ENCODE measurements around the gene LRP1. TPM values are rescaled to one million over a fixed set of nuclear protein-coding genes. Genes with fewer than 3 reads are reported as not detected.

LRP1 gene
- total RNA-seq, 1 donor from 2014 or later, result 61.0 TPM

DNA sequence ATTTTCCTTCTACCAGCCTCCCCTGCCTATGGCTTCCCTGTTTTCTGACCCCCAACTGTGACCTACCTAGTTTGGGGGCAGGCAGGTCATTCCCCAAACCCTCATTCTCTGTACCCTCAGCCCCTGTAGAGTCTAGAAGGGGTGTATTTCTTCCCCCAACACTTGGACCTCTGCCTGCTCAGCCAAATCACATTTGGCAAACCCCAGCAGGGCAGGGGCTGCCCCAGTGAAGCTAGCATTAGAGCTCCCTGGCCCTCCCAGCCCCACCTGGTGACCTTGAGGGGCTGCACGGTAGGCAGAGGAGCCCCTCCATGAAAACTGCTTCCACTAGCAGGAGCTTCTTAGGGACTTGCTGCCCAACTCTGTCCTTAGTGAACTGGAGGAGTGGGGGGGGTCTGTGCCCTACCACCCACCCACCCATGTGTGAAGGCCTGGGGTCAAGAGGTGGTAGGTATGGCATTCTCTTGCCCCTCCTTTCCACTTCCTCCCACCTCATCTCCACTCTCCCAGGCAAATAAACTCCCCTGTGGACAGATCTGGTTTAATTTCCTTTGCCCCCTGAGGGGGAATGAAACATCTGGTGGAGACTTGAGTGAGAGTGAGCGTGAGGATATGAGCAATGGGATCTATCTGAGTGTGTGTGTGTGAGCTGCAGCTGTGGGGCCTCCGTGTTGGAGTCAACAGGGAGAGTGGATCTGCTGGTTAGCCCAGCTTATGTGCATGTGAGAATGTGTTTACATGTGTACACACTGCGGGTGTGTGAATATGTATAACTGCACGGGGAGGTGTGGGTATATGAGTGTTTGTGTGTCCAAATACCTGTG is 90.0 kb downstream of the LRP1 start:
- intact Hi-C loops (cut with micrococcal nuclease), result no loop called here
- H3K27ac ChIP-seq (replicated peaks), result no peak overlapping the region
- peaks cover 87% of the 10 kb centered on the region for H3K27me3 ChIP-seq (ENCODE audit: low read depth)
- TF ChIP-seq, protein P1, sequence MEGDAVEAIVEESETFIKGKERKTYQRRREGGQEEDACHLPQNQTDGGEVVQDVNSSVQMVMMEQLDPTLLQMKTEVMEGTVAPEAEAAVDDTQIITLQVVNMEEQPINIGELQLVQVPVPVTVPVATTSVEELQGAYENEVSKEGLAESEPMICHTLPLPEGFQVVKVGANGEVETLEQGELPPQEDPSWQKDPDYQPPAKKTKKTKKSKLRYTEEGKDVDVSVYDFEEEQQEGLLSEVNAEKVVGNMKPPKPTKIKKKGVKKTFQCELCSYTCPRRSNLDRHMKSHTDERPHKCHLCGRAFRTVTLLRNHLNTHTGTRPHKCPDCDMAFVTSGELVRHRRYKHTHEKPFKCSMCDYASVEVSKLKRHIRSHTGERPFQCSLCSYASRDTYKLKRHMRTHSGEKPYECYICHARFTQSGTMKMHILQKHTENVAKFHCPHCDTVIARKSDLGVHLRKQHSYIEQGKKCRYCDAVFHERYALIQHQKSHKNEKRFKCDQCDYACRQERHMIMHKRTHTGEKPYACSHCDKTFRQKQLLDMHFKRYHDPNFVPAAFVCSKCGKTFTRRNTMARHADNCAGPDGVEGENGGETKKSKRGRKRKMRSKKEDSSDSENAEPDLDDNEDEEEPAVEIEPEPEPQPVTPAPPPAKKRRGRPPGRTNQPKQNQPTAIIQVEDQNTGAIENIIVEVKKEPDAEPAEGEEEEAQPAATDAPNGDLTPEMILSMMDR (IDR thresholded peaks at IDR 0.05; ENCODE audit: borderline replicate concordance), result no peak
- no peak overlapping the region for H3K4me3 ChIP-seq
- H3K36me3 ChIP-seq, result no peaks in the 10 kb centered on the region
- no peaks in the 10 kb centered on the region for H3K9me3 ChIP-seq (replicated peaks)
- peaks cover 42% of the 10 kb centered on the region for H3K4me1 ChIP-seq
- no peak for DNase-seq

DNA sequence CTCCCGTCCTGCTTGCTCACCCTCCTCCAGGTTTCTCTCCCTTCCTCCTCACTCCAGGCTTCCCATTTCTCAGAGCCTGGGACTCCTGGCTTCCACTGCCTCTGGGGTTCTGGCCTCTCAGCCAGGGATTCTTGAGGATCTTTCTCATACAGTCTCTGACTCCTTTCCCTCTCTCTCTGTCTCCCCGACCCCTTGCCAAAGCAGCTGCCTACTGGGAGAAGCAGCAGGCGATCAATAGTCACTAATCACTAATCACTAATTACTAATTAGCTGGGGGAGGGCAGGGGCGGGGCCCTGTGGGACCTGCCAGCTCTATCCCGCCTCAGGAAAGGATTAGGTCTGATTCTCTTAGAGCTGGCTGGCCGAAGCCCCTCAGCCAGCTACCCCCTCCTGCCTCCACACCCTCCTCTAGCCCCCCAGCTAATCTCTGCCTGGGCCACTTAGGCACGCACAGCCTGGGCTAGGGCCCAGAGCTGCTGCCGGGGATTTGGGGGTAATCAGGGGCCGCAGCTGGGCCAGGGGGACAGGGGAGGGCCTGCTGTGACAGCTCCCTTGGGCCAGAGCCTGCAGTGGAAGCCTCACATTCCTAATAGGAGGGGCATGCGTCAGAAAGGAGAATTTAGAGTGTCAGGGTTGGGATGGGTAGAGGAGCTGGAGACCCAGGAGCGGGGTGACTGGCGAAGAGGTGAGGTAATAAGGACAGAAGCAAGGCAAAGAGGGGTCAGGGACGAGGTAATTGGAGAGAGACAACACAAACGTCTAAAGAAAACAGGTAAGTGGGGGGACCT is 91.1 kb downstream of the LRP1 start:
- Histone ChIP-seq H3K9me3 (replicated peaks) (no peaks in the 10 kb centered on the region), H3K4me1 (peaks cover 31% of the 10 kb centered on the region), H3K36me3 (no peaks in the 10 kb centered on the region), H3K27ac (replicated peaks) (no peak overlapping the region), H3K27me3 (ENCODE audit: low read depth) (peaks cover 99% of the 10 kb centered on the region), H3K4me3 (no peak overlapping the region)
- TF ChIP-seq, protein P1 (IDR thresholded peaks at IDR 0.05; ENCODE audit: borderline replicate concordance), result no peak
- DNase-seq, result no peak
- intact Hi-C loops (cut with micrococcal nuclease), result no loop called here

DNA sequence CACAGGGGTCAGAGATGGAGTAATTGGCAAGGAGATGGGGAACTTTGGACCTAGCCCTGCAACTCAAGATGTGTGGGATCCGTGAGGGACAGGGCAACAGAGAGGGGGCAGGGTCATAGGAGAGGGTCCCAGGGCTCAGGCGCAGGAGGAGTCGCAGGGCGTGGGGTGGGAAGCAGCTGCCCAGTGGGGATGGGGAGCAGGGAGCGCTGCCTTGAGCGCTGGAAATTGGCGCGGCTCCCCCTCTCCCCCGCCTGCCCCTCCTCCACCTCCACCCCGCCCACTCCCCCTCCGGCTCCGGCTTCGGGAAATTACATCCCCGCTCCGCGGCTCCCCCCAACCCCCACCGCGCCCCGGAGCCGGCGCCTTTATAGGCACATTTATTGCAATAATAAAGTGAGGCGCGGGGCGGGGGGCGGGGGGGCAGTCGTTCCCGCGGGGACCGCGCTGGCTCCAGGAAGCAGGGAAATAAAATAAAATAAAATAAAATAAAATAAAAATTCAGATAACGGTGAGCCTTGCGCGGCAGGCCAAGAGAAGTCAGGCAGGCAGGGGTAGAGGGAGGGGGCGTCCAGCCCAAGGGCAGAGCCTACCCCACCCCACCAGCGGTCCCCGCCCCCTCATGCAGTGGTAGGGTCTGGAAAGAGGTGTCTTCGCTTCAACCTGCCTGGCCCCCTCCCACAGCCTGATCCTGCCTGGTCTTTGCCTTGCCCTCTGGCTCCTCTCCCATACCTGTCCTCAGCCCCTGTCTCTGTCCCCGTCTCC is 91.9 kb downstream of the LRP1 start:
- H3K27me3 ChIP-seq (ENCODE audit: low read depth), result peaks cover 99% of the 10 kb centered on the region
- no peak overlapping the region for H3K27ac ChIP-seq (replicated peaks)
- no peak overlapping the region for H3K4me3 ChIP-seq
- TF ChIP-seq, protein P1 (IDR thresholded peaks at IDR 0.05; ENCODE audit: borderline replicate concordance), result no peak
- H3K9me3 ChIP-seq (replicated peaks), result no peaks in the 10 kb centered on the region
- DNase-seq, result no peak
- H3K4me1 ChIP-seq, result peaks cover 27% of the 10 kb centered on the region
- intact Hi-C loops (cut with micrococcal nuclease), result no loop called here
- H3K36me3 ChIP-seq, result no peaks in the 10 kb centered on the region

DNA sequence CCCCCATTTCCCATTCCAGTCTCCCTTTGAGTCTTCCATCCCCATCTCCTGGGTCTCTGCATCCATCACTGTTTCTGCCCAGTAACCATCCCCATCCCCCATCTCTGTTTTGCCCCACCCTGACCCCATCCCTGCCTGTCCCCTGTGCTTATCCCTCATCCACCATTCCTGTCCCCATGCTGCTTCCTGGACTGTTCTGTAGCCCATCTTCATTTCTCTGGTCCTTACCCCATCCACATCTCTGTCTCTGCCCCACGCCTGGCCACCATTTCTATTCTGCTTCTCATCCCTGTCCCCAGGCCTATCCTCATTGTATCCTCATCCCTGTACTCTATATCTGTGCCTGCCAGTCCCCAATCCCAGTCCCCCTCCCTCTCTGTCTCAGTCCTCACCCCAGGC is 92.5 kb downstream of the LRP1 start:
- intact Hi-C loops (cut with micrococcal nuclease), result no loop called here
- Histone ChIP-seq H3K27me3 (ENCODE audit: low read depth) (peaks cover 99% of the 10 kb centered on the region), H3K27ac (replicated peaks) (no peak overlapping the region), H3K9me3 (replicated peaks) (no peaks in the 10 kb centered on the region), H3K36me3 (no peaks in the 10 kb centered on the region), H3K4me3 (no peak overlapping the region), H3K4me1 (peaks cover 27% of the 10 kb centered on the region)
- TF ChIP-seq, protein P1 (IDR thresholded peaks at IDR 0.05; ENCODE audit: borderline replicate concordance), result no peak
- no peak for DNase-seq

DNA sequence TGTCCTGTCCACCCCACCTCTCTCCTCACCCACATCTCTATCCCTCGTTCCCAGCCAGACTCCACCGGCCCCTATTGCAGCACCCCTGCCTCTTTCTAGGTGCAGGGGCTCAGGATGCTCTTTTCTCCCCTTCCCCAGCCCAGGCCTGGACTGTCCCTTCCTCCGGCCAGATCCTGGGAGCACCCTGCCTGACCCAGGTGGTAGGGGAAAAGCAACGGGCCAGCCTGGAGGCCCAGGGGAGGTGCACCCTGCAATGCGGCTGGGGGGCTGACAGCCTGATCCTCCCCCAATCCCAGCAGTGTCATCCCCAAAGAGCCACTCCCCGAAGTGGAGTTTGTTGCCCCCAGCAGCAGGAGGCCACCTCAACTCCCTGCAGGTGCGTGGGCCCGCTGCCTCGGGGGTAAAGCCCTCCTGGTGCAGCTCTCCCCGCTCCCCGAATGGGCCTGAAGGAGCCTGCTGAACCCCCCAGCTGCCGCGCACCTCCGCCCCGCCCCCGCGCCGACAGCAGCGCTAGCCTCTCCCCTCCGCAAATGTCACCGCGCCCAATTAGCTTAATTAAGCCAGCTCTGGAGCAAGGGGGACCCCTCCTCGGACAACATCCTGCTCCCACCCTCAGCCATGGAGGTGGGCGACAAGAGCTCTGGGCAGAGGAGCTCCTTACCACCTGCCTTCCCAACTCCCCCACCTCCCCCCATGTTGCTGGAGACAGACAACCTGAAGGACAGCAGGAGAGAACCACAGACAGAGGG is 93.1 kb downstream of the LRP1 start:
- TF ChIP-seq, protein P1 (IDR thresholded peaks at IDR 0.05; ENCODE audit: borderline replicate concordance), result no peak
- Histone ChIP-seq H3K4me3 (no peak overlapping the region), H3K27me3 (ENCODE audit: low read depth) (peaks cover 99% of the 10 kb centered on the region), H3K27ac (replicated peaks) (no peak overlapping the region), H3K36me3 (no peaks in the 10 kb centered on the region), H3K9me3 (replicated peaks) (no peaks in the 10 kb centered on the region), H3K4me1 (peaks cover 22% of the 10 kb centered on the region)
- intact Hi-C loops (cut with micrococcal nuclease), result no loop called here
- DNase-seq, result no peak
